Measurements from ENCODE around the gene SLC18A2.

The SLC18A2 gene

GRCh38 chr10:117254774-117255735 lies 14.1 kb downstream of the SLC18A2 start:
- DNase-seq: no peak
- Histone ChIP-seq H3K79me1 (replicated peaks; ENCODE audit: low read length, poor library complexity, severe bottlenecking) (no peaks in the 10 kb centered on the region), H2BK5ac (ENCODE audit: low read depth, low read length, poor library complexity, severe bottlenecking) (no peak overlapping the region), H3K4me3 (ENCODE audit: insufficient read depth in 1 of 2, low read depth in 1 of 2, low read length in 2 of 2) (no peak overlapping the region), H3K9ac (ENCODE audit: low read length) (no peak overlapping the region), H3K9me3 (ENCODE audit: control insufficient read depth, low read length) (no peaks in the 10 kb centered on the region), H2BK15ac (ENCODE audit: low read depth, poor library complexity, severe bottlenecking) (no peak overlapping the region), H2AK5ac (ENCODE audit: low read length, severe bottlenecking) (no peak overlapping the region), H3K23ac (ENCODE audit: low read length in 2 of 2) (no peak overlapping the region), H3K36me3 (ENCODE audit: control insufficient read depth in 1 of 2, insufficient read depth in 2 of 2, low read depth in 1 of 2, low read length in 2 of 2) (no peaks in the 10 kb centered on the region), H2BK120ac (ENCODE audit: low read depth, low read length) (no peak overlapping the region), H3K4me2 (ENCODE audit: low read length, poor library complexity, severe bottlenecking) (no peak overlapping the region), H4K8ac (ENCODE audit: low read length) (no peak overlapping the region), H3K27me3 (ENCODE audit: control insufficient read depth in 1 of 2, insufficient read depth in 1 of 2, low read length in 2 of 2) (peaks cover 29 to 68% of the 10 kb centered on the region in 2 experiments), H4K91ac (ENCODE audit: low read length) (no peak overlapping the region), H2AFZ (ENCODE audit: low read depth, low read length) (no peak overlapping the region), H3K14ac (ENCODE audit: low read length in 2 of 2) (no peak overlapping the region), H3K18ac (ENCODE audit: low read depth in 1 of 2, low read length in 2 of 2) (no peak overlapping the region), H3K4me1 (ENCODE audit: control insufficient read depth, insufficient read depth, low read depth, low read length) (no peaks in the 10 kb centered on the region), H3K4ac (ENCODE audit: low read depth in 1 of 2, low read length in 2 of 2) (no peak overlapping the region), H3K27ac (ENCODE audit: low read length, poor library complexity, severe bottlenecking) (no peak overlapping the region), H2BK12ac (ENCODE audit: low read length in 2 of 2) (no peak overlapping the region)
- WGBS: 84% methylated on average over 26 of the region's 26 CpGs

DNA sequence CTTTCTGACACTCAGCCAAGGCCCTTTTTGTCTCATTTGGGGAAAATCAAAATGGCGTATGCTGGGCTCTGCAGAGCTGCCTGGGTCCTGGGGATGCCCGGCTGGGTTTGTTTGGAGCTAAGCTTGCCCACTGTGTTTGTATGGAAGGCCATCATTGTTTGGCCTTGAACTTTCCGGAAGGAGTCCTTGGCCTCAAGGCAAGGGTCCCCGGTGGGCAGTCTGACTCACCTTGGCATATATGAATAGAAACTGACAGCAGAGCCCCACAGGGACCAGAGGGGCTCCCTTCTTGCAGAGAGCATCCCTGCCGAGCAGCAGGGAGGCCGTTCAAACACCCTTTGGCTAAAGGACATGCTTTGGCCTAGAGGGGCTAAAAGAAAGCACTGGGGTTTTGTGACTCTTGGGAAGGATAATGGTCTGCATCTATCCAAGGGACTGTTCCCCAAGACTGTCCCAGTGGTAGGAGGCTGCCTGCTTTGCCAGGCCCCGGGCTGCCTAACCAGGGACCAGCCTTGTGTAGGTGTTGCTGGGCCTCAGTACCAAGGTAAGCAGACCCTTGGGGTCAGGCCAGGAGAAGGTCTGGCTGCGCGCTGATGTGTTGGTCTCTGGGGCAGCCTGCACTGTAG lies 15.0 kb downstream of the SLC18A2 start:
- Histone ChIP-seq H2BK120ac (ENCODE audit: low read depth, low read length) (no peak overlapping the region), H3K23ac (ENCODE audit: low read length in 2 of 2) (no peak overlapping the region), H4K91ac (ENCODE audit: low read length) (no peak overlapping the region), H3K4me3 (ENCODE audit: insufficient read depth in 1 of 2, low read depth in 1 of 2, low read length in 2 of 2) (no peak overlapping the region), H3K27ac (ENCODE audit: low read length, poor library complexity, severe bottlenecking) (no peak overlapping the region), H3K18ac (ENCODE audit: low read depth in 1 of 2, low read length in 2 of 2) (no peak overlapping the region), H2AFZ (ENCODE audit: low read depth, low read length) (no peak overlapping the region), H3K4ac (ENCODE audit: low read depth in 1 of 2, low read length in 2 of 2) (no peak overlapping the region), H3K9me3 (ENCODE audit: control insufficient read depth, low read length) (no peaks in the 10 kb centered on the region), H3K27me3 (ENCODE audit: control insufficient read depth in 1 of 2, insufficient read depth in 1 of 2, low read length in 2 of 2) (peaks cover 31 to 71% of the 10 kb centered on the region in 2 experiments), H3K79me1 (replicated peaks; ENCODE audit: low read length, poor library complexity, severe bottlenecking) (no peaks in the 10 kb centered on the region), H2BK12ac (ENCODE audit: low read length in 2 of 2) (no peak overlapping the region), H3K4me2 (ENCODE audit: low read length, poor library complexity, severe bottlenecking) (no peak overlapping the region), H4K8ac (ENCODE audit: low read length) (no peak overlapping the region), H2AK5ac (ENCODE audit: low read length, severe bottlenecking) (no peak overlapping the region), H2BK15ac (ENCODE audit: low read depth, poor library complexity, severe bottlenecking) (no peak overlapping the region), H3K4me1 (ENCODE audit: control insufficient read depth, insufficient read depth, low read depth, low read length) (no peaks in the 10 kb centered on the region), H3K36me3 (ENCODE audit: control insufficient read depth in 1 of 2, insufficient read depth in 2 of 2, low read depth in 1 of 2, low read length in 2 of 2) (no peaks in the 10 kb centered on the region), H3K14ac (ENCODE audit: low read length in 2 of 2) (no peak overlapping the region), H3K9ac (ENCODE audit: low read length) (no peak overlapping the region), H2BK5ac (ENCODE audit: low read depth, low read length, poor library complexity, severe bottlenecking) (no peak overlapping the region)
- no peak for DNase-seq
- WGBS: 88% methylated on average over 9 of the region's 9 CpGs

- H3K27ac ChIP-seq (ENCODE audit: low read length, poor library complexity, severe bottlenecking): no peak overlapping the region
- no peak overlapping the region for H2AFZ ChIP-seq (ENCODE audit: low read depth, low read length)
- H3K4me1 ChIP-seq (ENCODE audit: control insufficient read depth, insufficient read depth, low read depth, low read length): no peaks in the 10 kb centered on the region
- WGBS: 85% methylated on average over 10 of the region's 10 CpGs
- H3K18ac ChIP-seq (ENCODE audit: low read depth in 1 of 2, low read length in 2 of 2): no peak overlapping the region
- no peak overlapping the region for H4K91ac ChIP-seq (ENCODE audit: low read length)
- no peak overlapping the region for H2AK5ac ChIP-seq (ENCODE audit: low read length, severe bottlenecking)
- H3K23ac ChIP-seq (ENCODE audit: low read length in 2 of 2): no peak overlapping the region
- H3K14ac ChIP-seq (ENCODE audit: low read length in 2 of 2): no peak overlapping the region
- no peak overlapping the region for H3K9ac ChIP-seq (ENCODE audit: low read length)
- H2BK120ac ChIP-seq (ENCODE audit: low read depth, low read length): no peak overlapping the region
- no peak for DNase-seq
- H3K4ac ChIP-seq (ENCODE audit: low read depth in 1 of 2, low read length in 2 of 2): no peak overlapping the region
- no peak overlapping the region for H4K8ac ChIP-seq (ENCODE audit: low read length)
- H2BK15ac ChIP-seq (ENCODE audit: low read depth, poor library complexity, severe bottlenecking): no peak overlapping the region
- H2BK12ac ChIP-seq (ENCODE audit: low read length in 2 of 2): no peak overlapping the region
- no peaks in the 10 kb centered on the region for H3K79me1 ChIP-seq (replicated peaks; ENCODE audit: low read length, poor library complexity, severe bottlenecking)
- H3K27me3 ChIP-seq (ENCODE audit: control insufficient read depth in 1 of 2, insufficient read depth in 1 of 2, low read length in 2 of 2): peaks cover 33 to 71% of the 10 kb centered on the region in 2 experiments
- H3K9me3 ChIP-seq (ENCODE audit: control insufficient read depth, low read length): no peaks in the 10 kb centered on the region
- H2BK5ac ChIP-seq (ENCODE audit: low read depth, low read length, poor library complexity, severe bottlenecking): no peak overlapping the region
- no peak overlapping the region for H3K4me3 ChIP-seq (ENCODE audit: insufficient read depth in 1 of 2, low read depth in 1 of 2, low read length in 2 of 2)
- H3K4me2 ChIP-seq (ENCODE audit: low read length, poor library complexity, severe bottlenecking): no peak overlapping the region
- H3K36me3 ChIP-seq (ENCODE audit: control insufficient read depth in 1 of 2, insufficient read depth in 2 of 2, low read depth in 1 of 2, low read length in 2 of 2): no peaks in the 10 kb centered on the region
Observed at GRCh38 chr10:117256910-117257309, 16.0 kb downstream of the SLC18A2 start.

DNA sequence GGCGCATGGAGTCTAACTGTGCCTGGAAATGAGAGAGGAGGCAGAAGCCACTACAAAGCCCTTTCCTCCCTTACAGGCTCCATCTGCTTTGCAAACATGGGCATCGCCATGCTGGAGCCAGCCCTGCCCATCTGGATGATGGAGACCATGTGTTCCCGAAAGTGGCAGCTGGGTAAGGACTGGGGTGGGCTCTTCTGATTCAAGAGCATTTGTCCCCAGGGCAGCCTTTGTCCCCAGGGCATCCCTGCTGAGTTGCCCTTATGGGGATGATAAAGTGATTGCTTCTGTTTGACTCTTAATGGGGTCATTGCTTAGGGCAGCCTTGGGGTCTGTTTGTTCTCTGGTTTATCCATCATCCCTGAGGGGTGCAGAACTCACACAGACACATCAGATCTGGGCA lies 16.8 kb downstream of the SLC18A2 start:
- Histone ChIP-seq H3K9ac (ENCODE audit: low read length) (no peak overlapping the region), H3K36me3 (ENCODE audit: control insufficient read depth in 1 of 2, insufficient read depth in 2 of 2, low read depth in 1 of 2, low read length in 2 of 2) (no peaks in the 10 kb centered on the region), H2BK5ac (ENCODE audit: low read depth, low read length, poor library complexity, severe bottlenecking) (no peak overlapping the region), H3K4me3 (ENCODE audit: insufficient read depth in 1 of 2, low read depth in 1 of 2, low read length in 2 of 2) (no peak overlapping the region), H4K8ac (ENCODE audit: low read length) (no peak overlapping the region), H3K27me3 (ENCODE audit: control insufficient read depth in 1 of 2, insufficient read depth in 1 of 2, low read length in 2 of 2) (peaks cover 28 to 72% of the 10 kb centered on the region in 2 experiments), H3K4me2 (ENCODE audit: low read length, poor library complexity, severe bottlenecking) (no peak overlapping the region), H2BK12ac (ENCODE audit: low read length in 2 of 2) (no peak overlapping the region), H2BK15ac (ENCODE audit: low read depth, poor library complexity, severe bottlenecking) (no peak overlapping the region), H4K91ac (ENCODE audit: low read length) (no peak overlapping the region), H3K79me1 (replicated peaks; ENCODE audit: low read length, poor library complexity, severe bottlenecking) (no peaks in the 10 kb centered on the region), H3K9me3 (ENCODE audit: control insufficient read depth, low read length) (no peaks in the 10 kb centered on the region), H2BK120ac (ENCODE audit: low read depth, low read length) (no peak overlapping the region), H3K4me1 (ENCODE audit: control insufficient read depth, insufficient read depth, low read depth, low read length) (no peaks in the 10 kb centered on the region), H3K23ac (ENCODE audit: low read length in 2 of 2) (no peak overlapping the region), H3K18ac (ENCODE audit: low read depth in 1 of 2, low read length in 2 of 2) (no peak overlapping the region), H3K27ac (ENCODE audit: low read length, poor library complexity, severe bottlenecking) (no peak overlapping the region), H3K4ac (ENCODE audit: low read depth in 1 of 2, low read length in 2 of 2) (no peak overlapping the region), H3K14ac (ENCODE audit: low read length in 2 of 2) (no peak overlapping the region), H2AFZ (ENCODE audit: low read depth, low read length) (no peak overlapping the region), H2AK5ac (ENCODE audit: low read length, severe bottlenecking) (no peak overlapping the region)
- WGBS: 98% methylated on average over 3 of the region's 3 CpGs
- no peak for DNase-seq
